Measurements from ENCODE around the gene TMEM72.

DNA sequence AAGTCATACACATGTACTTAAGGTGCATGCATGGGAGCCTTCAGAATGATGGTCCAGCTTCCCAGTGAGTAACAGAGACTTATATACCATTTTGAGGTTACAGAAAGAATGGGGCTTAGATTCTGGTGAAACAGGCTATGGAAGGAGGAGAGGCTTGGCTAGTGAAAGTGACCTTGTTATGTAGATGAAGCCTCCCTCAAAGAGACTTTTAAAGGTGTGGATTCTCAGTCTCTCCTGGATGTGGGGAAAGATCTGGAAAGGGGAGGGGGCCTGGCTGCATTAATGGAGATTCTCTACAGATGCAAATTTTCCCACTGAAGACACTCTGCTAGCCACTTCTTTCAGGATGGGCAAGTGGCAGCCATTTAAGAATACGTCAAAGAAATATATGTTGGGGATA lies 54.0 kb downstream of the TMEM72 start:
- TF ChIP-seq EZH2 (IDR thresholded peaks at IDR 0.05): no peak
- TF ChIP-seq POLR2AphosphoS5 (IDR thresholded peaks at IDR 0.05; ENCODE audit: borderline replicate concordance, low read depth, low read length): no peak
